Stomach (tissue), 9 donors: Measurements from ENCODE around the gene FOXN4. TPM values are rescaled to one million over a fixed set of nuclear protein-coding genes. Genes with fewer than 3 reads are reported as not detected.

Source experiments
- DNase-seq, 2 donors: peaks; one replicate each; pipeline versions ENCODE4 v3.0.0 to v3.0.0-alpha.2; 2013 to 2019
- H3K27ac ChIP-seq, 5 donors: fragments of 200-600 bp in 4 of 5; sonication (generic) in 4 of 5; one replicate each; pipeline ENCODE4 v1.5.1; 2013 to 2019; ENCODE audit warnings: mild to moderate bottlenecking in 1 of 5, moderate library complexity in 1 of 5
- H3K27me3 ChIP-seq, 3 donors: fragments of 200-600 bp; sonication (generic); one replicate each; pipeline ENCODE4 v1.5.1; 2017 to 2019; ENCODE audit warnings: mixed run types in 1 of 3
- H3K36me3 ChIP-seq, 4 donors: fragments of 200-600 bp; sonication (generic); 1 replicate in 3 of 4; 2 replicates in 1 of 4; pipeline ENCODE4 v1.5.1; 2016 to 2019
- H3K4me1 ChIP-seq, 4 donors: fragments of 200-600 bp; sonication (generic); one replicate each; pipeline ENCODE4 v1.5.1; 2016 to 2019
- H3K4me3 ChIP-seq, 4 donors: fragments of 200-600 bp; sonication (generic) in 3 of 4; one replicate each; pipeline ENCODE4 v1.5.1; 2016 to 2019; ENCODE audit warnings: mild to moderate bottlenecking in 1 of 4
- H3K9me3 ChIP-seq, 4 donors: fragments of 200-600 bp; sonication (generic); one replicate each; pipeline ENCODE4 v1.5.1; 2016 to 2019
- EP300 ChIP-seq: sonication (generic); formaldehyde crosslinking; IDR thresholded peaks from one replicate; pipeline ENCODE4 v1.6.1; 2017; ENCODE audit warnings: antibody characterized with exemption
- POLR2A ChIP-seq, 4 donors: fragments of 450-650 bp; IDR thresholded peaks; one replicate each; pipeline ENCODE4 v1.6.1; 2016; ENCODE audit warnings: antibody characterized with exemption in 4 of 4, control low read depth in 2 of 4, mild to moderate bottlenecking in 1 of 4, moderate library complexity in 1 of 4
- POLR2AphosphoS5 ChIP-seq, 3 donors: sonication (generic); formaldehyde crosslinking; IDR thresholded peaks; one replicate each; pipeline ENCODE4 v1.6.1; 2016; ENCODE audit warnings: antibody characterized with exemption in 3 of 3
- WGBS, 5 donors: extraction: QIAGEN DNeasy Blood & Tissue Kit in 3 of 5; methylation state at CpG; one replicate each; pipeline versions ENCODE4 v1.1.5 to v1.1.7; 2013 to 2018; 5-methylcytosine and 5-hydroxymethylcytosine counted together
- intact Hi-C: fragments of 100-400 bp; cut with DNase I; formaldehyde crosslinking; loops from one replicate; pipeline ENCODE4 v1.15.1; 2023; ENCODE audit warnings: low total_unique reads
- polyA plus RNA-seq, 3 donors: library from polyadenylated mRNA; stranded (reverse); fragments of 200-250 nt; gene quantifications; one replicate each; pipeline ENCODE4 v1.2.3, GENCODE V29; 2013
- total RNA-seq, 5 donors: library from RNA; depleted of rRNA; stranded (reverse); fragments of >200 nt; gene quantifications; one replicate each; pipeline versions ENCODE4 v1.1.0 to v1.2.3, GENCODE V29; 2014 to 2016
- TF ChIP-seq, protein P1 (sequence below), 7 experiments: fragments of 450-650 bp in 4 of 7; fragments of 200-600 bp in 3 of 7; sonication (generic) in 3 of 7; IDR thresholded peaks; one replicate each; pipeline ENCODE4 v1.5.1; 2016 to 2019; ENCODE audit warnings: antibody characterized with exemption in 7 of 7, control low read depth in 2 of 7, mild to moderate bottlenecking in 1 of 7
- donor health status: healthy with polysubstance abuse.
- donor health status: Bipolar disorder and iron deficiency.
- donor health status: healthy.

The FOXN4 gene
- total and polyA plus RNA-seq, 8 donors: not detected

GRCh38 chr12:109305547-109305946 lies 3.5 kb downstream of the FOXN4 start:
- Histone ChIP-seq H3K4me3 (no peak overlapping the region), H3K36me3 (no peaks in the 10 kb centered on the region), H3K27ac (no peak overlapping the region), H3K27me3 (peaks cover 4 to 93% (median 59%) of the 10 kb centered on the region in 3 donors), H3K9me3 (no peaks in the 10 kb centered on the region), H3K4me1 (peaks cover 16 to 18% (median 17%) of the 10 kb centered on the region in 4 donors)
- intact Hi-C loops: no loop called here
- 59 to 80% (median 74%) methylated on average over 6 of the region's 6 CpGs for WGBS, 5 donors
- DNase-seq: no peak
- no peak for TF ChIP-seq POLR2A (IDR thresholded peaks at IDR 0.05)
- TF ChIP-seq, protein P1, sequence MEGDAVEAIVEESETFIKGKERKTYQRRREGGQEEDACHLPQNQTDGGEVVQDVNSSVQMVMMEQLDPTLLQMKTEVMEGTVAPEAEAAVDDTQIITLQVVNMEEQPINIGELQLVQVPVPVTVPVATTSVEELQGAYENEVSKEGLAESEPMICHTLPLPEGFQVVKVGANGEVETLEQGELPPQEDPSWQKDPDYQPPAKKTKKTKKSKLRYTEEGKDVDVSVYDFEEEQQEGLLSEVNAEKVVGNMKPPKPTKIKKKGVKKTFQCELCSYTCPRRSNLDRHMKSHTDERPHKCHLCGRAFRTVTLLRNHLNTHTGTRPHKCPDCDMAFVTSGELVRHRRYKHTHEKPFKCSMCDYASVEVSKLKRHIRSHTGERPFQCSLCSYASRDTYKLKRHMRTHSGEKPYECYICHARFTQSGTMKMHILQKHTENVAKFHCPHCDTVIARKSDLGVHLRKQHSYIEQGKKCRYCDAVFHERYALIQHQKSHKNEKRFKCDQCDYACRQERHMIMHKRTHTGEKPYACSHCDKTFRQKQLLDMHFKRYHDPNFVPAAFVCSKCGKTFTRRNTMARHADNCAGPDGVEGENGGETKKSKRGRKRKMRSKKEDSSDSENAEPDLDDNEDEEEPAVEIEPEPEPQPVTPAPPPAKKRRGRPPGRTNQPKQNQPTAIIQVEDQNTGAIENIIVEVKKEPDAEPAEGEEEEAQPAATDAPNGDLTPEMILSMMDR (IDR thresholded peaks at IDR 0.05): no peak
- no peak for TF ChIP-seq POLR2AphosphoS5 (IDR thresholded peaks at IDR 0.05)
- no peak for TF ChIP-seq EP300

- no peaks in the 10 kb centered on the region for H3K9me3 ChIP-seq
- H3K4me3 ChIP-seq: no peak overlapping the region
- no peaks in the 10 kb centered on the region for H3K36me3 ChIP-seq
- no peak overlapping the region for H3K27ac ChIP-seq
- intact Hi-C loops: no loop called here
- H3K27me3 ChIP-seq: peaks cover 4 to 84% (median 50%) of the 10 kb centered on the region in 3 donors
- 48 to 61% (median 56%) methylated on average over 8 of the region's 8 CpGs for WGBS, 5 donors
- peaks cover 8 to 10% (median 10%) of the 10 kb centered on the region in 4 donors for H3K4me1 ChIP-seq
- no peak for DNase-seq
- TF ChIP-seq POLR2AphosphoS5 (IDR thresholded peaks at IDR 0.05) (no peak), POLR2A (IDR thresholded peaks at IDR 0.05) (no peak), EP300 (no peak)
- TF ChIP-seq, protein P1 (IDR thresholded peaks at IDR 0.05): no peak
These were observed 4.6 kb downstream of the FOXN4 start for GRCh38 chr12:109304485-109304884.

GRCh38 chr12:109302770-109303169 lies 6.3 kb downstream of the FOXN4 start:
- 25 to 56% (median 40%) methylated on average over 5 of the region's 5 CpGs for WGBS, 5 donors
- Histone ChIP-seq H3K27ac (no peak overlapping the region), H3K4me1 (no peaks in the 10 kb centered on the region), H3K27me3 (peaks cover 0 to 67% (median 33%) of the 10 kb centered on the region in 3 donors), H3K36me3 (no peaks in the 10 kb centered on the region), H3K4me3 (no peak overlapping the region), H3K9me3 (no peaks in the 10 kb centered on the region)
- DNase-seq: peak in 1 of 2 donors; percentile 21
- intact Hi-C loops: no loop called here
- TF ChIP-seq POLR2A (IDR thresholded peaks at IDR 0.05) (no peak), EP300 (no peak)

GRCh38 chr12:109302358-109302757 lies 6.7 kb downstream of the FOXN4 start:
- Histone ChIP-seq H3K4me3 (no peak overlapping the region), H3K9me3 (no peaks in the 10 kb centered on the region), H3K27ac (no peak overlapping the region), H3K4me1 (no peaks in the 10 kb centered on the region), H3K36me3 (no peaks in the 10 kb centered on the region), H3K27me3 (peaks cover 0 to 63% (median 31%) of the 10 kb centered on the region in 3 donors)
- intact Hi-C loops: no loop called here
- peak in 1 of 2 donors; percentile 22 for DNase-seq
- WGBS, 5 donors: 16 to 61% (median 31%) methylated on average over 2 of the region's 2 CpGs
- no peak for TF ChIP-seq POLR2AphosphoS5 (IDR thresholded peaks at IDR 0.05)
- TF ChIP-seq POLR2A (IDR thresholded peaks at IDR 0.05): no peak
- TF ChIP-seq EP300: no peak
- TF ChIP-seq, protein P1 (IDR thresholded peaks at IDR 0.05): peak in 1 of 7 experiments; percentile 21

DNA sequence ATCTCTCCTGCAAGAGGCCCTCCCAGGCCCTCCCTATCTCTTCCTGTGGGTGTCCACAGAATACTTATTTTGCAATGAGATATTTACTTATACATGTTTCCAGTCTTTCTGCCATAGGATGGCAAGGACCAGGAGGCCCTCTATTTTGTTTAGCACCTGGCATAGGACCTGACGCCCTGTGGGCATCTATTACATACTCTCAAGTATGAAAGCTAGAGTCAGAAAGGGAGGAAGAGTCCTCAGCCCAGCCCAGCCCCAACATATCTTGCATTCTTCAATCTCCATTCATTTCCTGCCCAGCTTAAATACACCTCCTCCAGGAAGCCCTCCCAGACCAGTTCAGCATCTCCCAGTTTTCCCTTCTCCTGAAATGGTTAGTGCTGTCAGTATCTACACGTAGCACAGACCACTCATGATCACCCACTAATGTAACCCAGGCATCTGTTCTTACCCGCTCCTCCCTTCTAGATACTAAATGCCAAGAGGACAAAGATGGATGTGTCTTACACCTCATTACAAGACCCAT lies 7.4 kb downstream of the FOXN4 start:
- 74 to 84% (median 79%) methylated on average over 3 of the region's 3 CpGs for WGBS, 5 donors
- DNase-seq: no peak
- H3K4me1 ChIP-seq: no peaks in the 10 kb centered on the region
- H3K27me3 ChIP-seq: peaks cover 0 to 56% (median 24%) of the 10 kb centered on the region in 3 donors
- H3K9me3 ChIP-seq: no peaks in the 10 kb centered on the region
- intact Hi-C loops: no loop called here
- H3K27ac ChIP-seq: no peak overlapping the region
- H3K36me3 ChIP-seq: no peaks in the 10 kb centered on the region
- TF ChIP-seq, protein P1 (IDR thresholded peaks at IDR 0.05): no peak
- TF ChIP-seq POLR2AphosphoS5 (IDR thresholded peaks at IDR 0.05) (no peak), POLR2A (IDR thresholded peaks at IDR 0.05) (no peak), EP300 (no peak)
- H3K4me3 ChIP-seq: no peak overlapping the region
